Right lobe of liver (tissue), 6 donors: ENCODE results near the gene CASKIN1. TPM values are rescaled to one million over a fixed set of nuclear protein-coding genes. Genes with fewer than 3 reads are reported as not detected.

Experiments used
- ATAC-seq, 4 donors: fragments of 200-7000 bp; cut with Tn5 transposase; one replicate each; pipeline ENCODE4 v1.9.1; 2020; ENCODE audit warnings: mild to moderate bottlenecking in 4 of 4, moderate library complexity in 4 of 4
- DNase-seq, 3 donors: peaks; one replicate each; pipeline ENCODE4 v3.0.0-alpha.2; 2020
- H3K27ac ChIP-seq, 3 donors: fragments of 200-600 bp; one replicate each; pipeline ENCODE4 v1.8.0; 2022
- H3K27me3 ChIP-seq, 2 donors: fragments of 200-600 bp; one replicate each; pipeline ENCODE4 v1.8.0; 2022
- H3K36me3 ChIP-seq, 4 donors: fragments of 200-600 bp; sonication (generic) in 1 of 4; one replicate each; pipeline versions ENCODE4 v1.5.1 to v1.8.0; 2017 to 2022; ENCODE audit warnings: control low read depth in 1 of 4
- H3K4me1 ChIP-seq, 4 donors: fragments of 200-600 bp; sonication (generic) in 1 of 4; one replicate each; pipeline versions ENCODE4 v1.5.1 to v1.8.0; 2017 to 2022; ENCODE audit warnings: control low read depth in 1 of 4
- H3K4me3 ChIP-seq, 3 donors: fragments of 200-600 bp; one replicate each; pipeline ENCODE4 v1.8.0; 2022
- H3K9me3 ChIP-seq, 4 donors: fragments of 200-600 bp; sonication (generic) in 1 of 4; one replicate each; pipeline versions ENCODE4 v1.5.1 to v1.8.0; 2017 to 2022; ENCODE audit warnings: control low read depth in 1 of 4
- POLR2A ChIP-seq: fragments of 450-650 bp; IDR thresholded peaks from one replicate; pipeline ENCODE4 v1.6.1; 2017; ENCODE audit warnings: antibody characterized with exemption, mild to moderate bottlenecking
- WGBS: methylation state at CpG from one replicate; pipeline ENCODE4 v1.1.6; 2018; ENCODE audit warnings: low coverage, low lambda C conversion rate; ENCODE audit not compliant: insufficient coverage; ENCODE audit errors: missing lambda C conversion rate; 5-methylcytosine and 5-hydroxymethylcytosine counted together
- intact Hi-C, 2 donors: fragments of 100-400 bp; cut with DNase I; formaldehyde crosslinking; loops; one replicate each; pipeline versions ENCODE4 v1.11.2 to v1.14.1; 2022
- total RNA-seq, 6 experiments: library from RNA; depleted of rRNA in 2 of 6; stranded (reverse); fragments of >200 nt in 2 of 6; fragmentation: NEBNext Ultra II Directional in 3 of 6; extraction: Animal tissue kit (Norgen Biotek cat#: 25700) in 3 of 6; gene quantifications; one replicate each; pipeline versions ENCODE4 v1.1.0 to v1.2.4, GENCODE V29; 2016 to 2023
- TF ChIP-seq, protein P1 (sequence below), 4 donors: fragments of 200-600 bp in 3 of 4; fragments of 450-650 bp in 1 of 4; IDR thresholded peaks; one replicate each; pipeline versions ENCODE4 v1.5.1 to v1.8.0; 2016 to 2022; ENCODE audit warnings: antibody characterized with exemption in 4 of 4, mild to moderate bottlenecking in 2 of 4
- donor health status: DM: no; HTN: yes; CAD: no.
- donor health status: DM: no; HTN: no; CAD: no.
- donor health status: DM: no; HTN: no; CAD: no.
- donor health status: DM: no; HTN: yes; CAD: no.
- donor health status: DM: no; HTN: yes; CAD: no.

CASKIN1 gene
- total RNA-seq, 6 experiments from 2014 or later = not detected

DNA sequence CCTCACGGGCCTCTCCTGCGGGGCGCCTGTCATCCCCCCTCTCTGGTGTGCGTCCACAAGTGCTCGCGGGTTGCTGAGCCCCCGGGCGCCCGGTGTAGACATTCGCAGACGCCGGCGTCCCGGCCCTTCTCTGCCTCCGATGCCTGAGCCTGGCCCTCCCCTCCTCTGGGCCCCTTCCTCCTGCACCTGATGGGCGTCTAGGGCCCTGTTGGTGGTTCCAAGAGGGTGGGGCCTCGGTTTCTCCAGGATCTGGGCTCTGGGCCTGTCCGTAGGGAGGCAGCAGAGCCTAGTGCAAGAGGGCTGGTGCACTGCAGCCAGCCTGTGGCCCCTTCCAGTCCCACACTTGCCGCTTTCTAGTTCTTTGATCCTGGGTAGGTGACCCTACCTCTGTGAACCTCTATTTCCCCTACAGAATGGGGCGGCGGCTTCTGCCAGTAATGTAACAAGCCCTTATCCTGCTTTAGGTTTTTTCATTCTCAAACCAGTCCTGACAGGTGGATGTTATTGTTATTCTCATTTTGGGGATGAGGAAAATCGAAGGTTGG, 27.6 kb upstream of the CASKIN1 start:
- no peaks in the 10 kb centered on the region for H3K9me3 ChIP-seq
- peak overlapping the region; percentile 68 to 86 (median 75) for H3K27ac ChIP-seq
- no peaks in the 10 kb centered on the region for H3K27me3 ChIP-seq
- peak overlapping the region; percentile 97 to 99 (median 98) for H3K4me3 ChIP-seq
- TF ChIP-seq, protein P1, sequence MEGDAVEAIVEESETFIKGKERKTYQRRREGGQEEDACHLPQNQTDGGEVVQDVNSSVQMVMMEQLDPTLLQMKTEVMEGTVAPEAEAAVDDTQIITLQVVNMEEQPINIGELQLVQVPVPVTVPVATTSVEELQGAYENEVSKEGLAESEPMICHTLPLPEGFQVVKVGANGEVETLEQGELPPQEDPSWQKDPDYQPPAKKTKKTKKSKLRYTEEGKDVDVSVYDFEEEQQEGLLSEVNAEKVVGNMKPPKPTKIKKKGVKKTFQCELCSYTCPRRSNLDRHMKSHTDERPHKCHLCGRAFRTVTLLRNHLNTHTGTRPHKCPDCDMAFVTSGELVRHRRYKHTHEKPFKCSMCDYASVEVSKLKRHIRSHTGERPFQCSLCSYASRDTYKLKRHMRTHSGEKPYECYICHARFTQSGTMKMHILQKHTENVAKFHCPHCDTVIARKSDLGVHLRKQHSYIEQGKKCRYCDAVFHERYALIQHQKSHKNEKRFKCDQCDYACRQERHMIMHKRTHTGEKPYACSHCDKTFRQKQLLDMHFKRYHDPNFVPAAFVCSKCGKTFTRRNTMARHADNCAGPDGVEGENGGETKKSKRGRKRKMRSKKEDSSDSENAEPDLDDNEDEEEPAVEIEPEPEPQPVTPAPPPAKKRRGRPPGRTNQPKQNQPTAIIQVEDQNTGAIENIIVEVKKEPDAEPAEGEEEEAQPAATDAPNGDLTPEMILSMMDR (IDR thresholded peaks at IDR 0.05) = peak in 3 of 4 donors; percentile 19 to 44 (median 22)
- no peak for TF ChIP-seq POLR2A
- peaks cover 0 to 29% (median 15%) of the 10 kb centered on the region in 4 donors for H3K4me1 ChIP-seq
- H3K36me3 ChIP-seq = peaks cover 0 to 9% (median 0%) of the 10 kb centered on the region in 4 donors
- WGBS = 30% methylated on average over 4 of the region's 22 CpGs
- ATAC-seq = peak; percentile 43 to 67 (median 60)
- DNase-seq = peak; percentile 63 to 75 (median 72)
- intact Hi-C loops = no loop called here

DNA sequence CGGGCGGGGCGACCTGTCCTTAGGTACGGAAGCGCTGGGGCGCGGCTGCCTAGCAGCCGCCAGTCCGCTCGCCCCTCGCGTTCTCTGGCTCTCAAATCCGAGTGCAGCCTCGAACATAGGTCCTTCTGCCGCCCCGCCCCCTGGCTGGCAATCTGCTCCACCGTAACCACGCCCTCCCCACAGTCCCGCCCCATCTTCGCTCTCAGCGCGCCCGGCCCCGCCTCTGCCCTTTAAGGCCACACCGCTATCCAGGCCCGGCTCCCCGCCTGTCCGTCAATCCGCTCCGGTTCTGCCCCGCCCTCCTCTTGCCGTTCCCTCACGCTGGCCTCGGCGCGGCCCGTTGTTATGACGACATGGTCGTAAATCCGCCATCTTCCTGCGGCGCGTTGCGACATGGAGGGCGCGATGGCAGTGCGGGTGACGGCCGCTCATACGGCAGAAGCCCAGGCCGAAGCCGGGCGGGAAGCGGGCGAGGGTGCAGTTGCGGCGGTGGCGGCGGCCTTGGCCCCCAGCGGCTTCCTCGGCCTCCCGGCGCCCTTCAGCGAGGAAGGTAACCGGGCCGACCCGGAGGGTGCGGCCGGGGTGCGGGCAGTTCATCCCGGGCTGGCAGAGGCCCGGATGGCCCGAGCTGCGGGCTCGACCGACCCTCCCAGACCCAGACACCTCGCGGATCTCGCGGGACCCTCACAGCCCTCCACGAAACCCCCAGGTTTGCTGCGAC, 27.0 kb upstream of the CASKIN1 start, which contains the start of gene E4F1:
Gene E4F1, plus strand, starts transcription at position 371 of the 721 bp plus-strand sequence. Its CDS starts 23 bp downstream, at position 394.
- intact Hi-C loops = no loop called here
- ATAC-seq = peak; percentile 95 to 98 (median 96)

DNA sequence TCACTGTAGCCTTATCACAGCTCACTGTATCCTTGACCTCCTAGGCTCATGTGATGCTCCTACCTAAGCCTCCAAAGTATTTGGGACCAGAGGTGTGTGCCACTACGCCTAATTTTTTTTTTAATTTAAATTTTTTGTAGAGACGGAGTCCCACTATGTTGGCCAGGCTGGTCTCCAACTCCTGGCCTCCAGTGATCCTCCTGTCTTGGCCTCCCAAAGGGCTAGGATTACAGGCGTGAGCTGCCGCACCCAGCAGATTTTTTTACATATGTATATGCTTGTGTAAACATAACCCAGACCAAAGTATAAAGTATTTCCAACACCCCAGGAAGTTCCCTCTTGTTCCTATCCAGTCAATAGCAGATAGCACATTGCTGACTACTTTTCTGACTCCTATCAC, 19.9 kb upstream of the CASKIN1 start:
- 80% methylated on average over 2 of the region's 4 CpGs for WGBS
- no peak overlapping the region for H3K27ac ChIP-seq
- intact Hi-C loops = no loop called here

More for the DNA sequence above, 27.0 kb upstream of the CASKIN1 start, which contains the start of gene E4F1:
- no peaks in the 10 kb centered on the region for H3K27me3 ChIP-seq
- H3K4me3 ChIP-seq = peak within 1 kb of the TSS; percentile 97 to 99 (median 98)
- H3K9me3 ChIP-seq = no peaks in the 10 kb centered on the region
- H3K36me3 ChIP-seq = peaks cover 0 to 3% (median 0%) of the 10 kb centered on the region in 4 donors
- WGBS = under 1% methylated on average over 24 of the region's 82 CpGs
- DNase-seq = peak; percentile 100
- TF ChIP-seq, protein P1 (IDR thresholded peaks at IDR 0.05) = no peak
- peak; percentile 91 for TF ChIP-seq POLR2A
- H3K27ac ChIP-seq = peak within 1 kb of the TSS; percentile 68 to 86 (median 75)
- H3K4me1 ChIP-seq = peaks cover 0 to 29% (median 15%) of the 10 kb centered on the region in 4 donors

DNA sequence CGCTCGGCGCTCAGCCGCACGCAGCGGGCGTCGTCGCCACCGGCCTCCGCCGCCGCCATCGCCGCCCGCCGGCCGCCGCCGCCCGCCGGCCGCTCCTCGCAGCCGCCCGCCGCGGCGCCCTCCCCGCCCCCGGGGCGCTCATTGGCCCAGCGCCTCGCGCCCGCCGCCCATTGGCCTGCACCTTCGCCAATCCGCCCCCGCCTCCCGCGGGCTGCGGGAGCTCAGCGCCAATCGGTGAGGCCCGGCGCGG, 18.2 kb upstream of the CASKIN1 start, which contains the start of gene PGP:
Gene PGP, minus strand, starts transcription at position 122 of the 250 bp plus-strand sequence. Its CDS starts 63 bp downstream, at position 59.
- Histone ChIP-seq H3K27me3 (no peaks in the 10 kb centered on the region), H3K9me3 (no peaks in the 10 kb centered on the region), H3K27ac (peak within 1 kb of the TSS; percentile 82 to 83 (median 82)), H3K4me3 (peak within 1 kb of the TSS; percentile 60 to 76 (median 63)), H3K4me1 (peaks cover 0 to 19% (median 9%) of the 10 kb centered on the region in 4 donors), H3K36me3 (no peaks in the 10 kb centered on the region)
- intact Hi-C loops = no loop called here
- no CpG with 5 or more reads among the region's 48 CpGs for WGBS
- DNase-seq (no peak), ATAC-seq (peak in 3 of 4 donors; percentile 89 to 93 (median 93))
- no peak for TF ChIP-seq POLR2A
- TF ChIP-seq, protein P1 (IDR thresholded peaks at IDR 0.05) = no peak

More for the DNA sequence above, 19.9 kb upstream of the CASKIN1 start:
- Histone ChIP-seq H3K36me3 (no peaks in the 10 kb centered on the region), H3K4me3 (no peak overlapping the region), H3K9me3 (no peaks in the 10 kb centered on the region), H3K27me3 (no peaks in the 10 kb centered on the region), H3K4me1 (peaks cover 0 to 19% (median 9%) of the 10 kb centered on the region in 4 donors)
- no peak for ATAC-seq
- TF ChIP-seq, protein P1 (IDR thresholded peaks at IDR 0.05) = no peak
- TF ChIP-seq POLR2A = no peak
- DNase-seq = no peak
